SW480 (cell line): ENCODE measurements around the gene PAQR4.
"Not testable (repeated sequence)": the region's sequence is repeated elsewhere in the genome, so short reads cannot be mapped to it uniquely, and the experiment has no call there.

Experiments used
- DNase-seq: peaks from one replicate; pipeline ENCODE4 v3.0.0-alpha.2; 2016; ENCODE audit warnings: low spot score

Gene PAQR4

DNA sequence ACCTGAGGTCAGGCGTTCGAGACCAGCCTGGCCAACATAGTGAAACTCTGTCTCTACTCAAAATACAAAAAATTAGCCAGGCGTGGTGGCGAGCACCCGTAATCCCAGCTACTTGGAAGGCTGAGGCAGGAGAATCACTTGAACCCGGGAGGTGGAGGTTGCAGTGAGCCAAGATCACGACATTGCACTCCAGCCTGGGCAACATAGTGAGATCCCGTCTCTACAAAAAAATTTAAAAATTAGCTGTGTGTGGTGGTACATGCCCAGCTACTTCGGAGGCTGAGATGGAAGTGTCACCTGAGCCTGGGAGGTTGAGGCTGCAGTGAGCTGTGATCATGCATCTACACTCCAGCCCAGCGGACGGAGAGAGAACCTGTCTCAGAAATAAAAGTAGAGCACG lies 25.4 kb upstream of the PAQR4 start:
- DNase-seq = not testable (repeated sequence)

DNA sequence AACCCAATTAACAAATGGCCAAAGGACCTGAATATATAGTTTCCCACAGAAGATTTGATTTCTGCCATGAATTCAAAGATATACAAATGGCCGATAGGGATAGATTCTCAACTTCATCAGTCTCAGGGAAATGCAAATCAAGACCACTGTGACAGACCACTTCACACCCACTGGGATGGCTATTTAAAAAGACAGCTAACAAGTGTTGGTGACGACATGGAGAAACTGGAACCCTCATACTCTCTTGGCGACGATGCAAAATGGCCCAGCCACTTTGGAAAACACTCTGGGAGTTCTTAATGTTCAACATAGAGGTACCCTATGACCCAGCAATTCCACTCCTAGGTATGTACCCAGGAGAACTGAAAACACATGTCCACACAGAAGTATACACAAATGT lies 22.5 kb upstream of the PAQR4 start:
- no peak for DNase-seq

DNA sequence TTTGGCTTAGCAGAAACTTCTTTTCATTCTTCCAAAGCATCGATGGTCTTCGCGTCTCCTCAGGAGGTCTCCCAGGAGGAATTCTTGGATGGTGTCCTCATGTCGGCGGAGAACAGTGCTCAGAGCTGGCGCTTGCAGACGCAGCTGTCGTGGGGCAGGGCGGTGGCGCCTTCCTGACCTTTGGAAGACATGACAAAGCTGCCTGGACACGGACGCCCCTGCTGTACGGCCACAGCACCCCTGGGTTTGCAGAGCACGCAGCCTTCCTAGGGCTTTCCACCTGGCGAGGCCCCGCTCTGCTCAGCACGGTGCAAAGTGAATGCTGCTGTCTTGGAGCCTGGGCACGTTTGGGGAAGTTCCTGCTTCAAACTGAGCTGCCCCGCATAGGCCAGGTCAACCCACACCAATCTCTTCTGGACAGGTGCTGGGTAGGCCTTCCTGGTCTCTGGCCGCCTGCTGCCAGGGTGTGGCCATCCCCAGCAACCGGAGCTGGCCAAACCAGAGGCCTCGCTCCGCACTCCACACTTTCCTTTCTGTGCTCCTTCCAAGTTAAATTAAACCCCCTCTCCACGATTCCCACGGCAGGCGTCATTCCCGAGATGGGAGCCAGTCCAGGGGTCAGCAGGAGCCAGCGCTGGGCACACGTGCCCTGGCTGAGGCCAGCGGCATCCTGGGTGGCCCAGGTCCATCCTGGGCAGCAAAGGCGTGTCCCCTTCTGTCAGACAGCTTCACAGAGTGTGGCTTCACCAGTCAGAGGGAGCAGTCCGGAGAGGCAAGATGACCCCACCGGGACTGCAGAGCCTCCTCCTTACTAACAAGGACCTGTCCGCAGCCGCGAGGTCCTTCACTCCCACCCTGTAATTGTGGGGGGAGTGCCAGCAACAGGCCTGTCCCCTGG lies 20.1 kb upstream of the PAQR4 start:
- DNase-seq = no peak

DNA sequence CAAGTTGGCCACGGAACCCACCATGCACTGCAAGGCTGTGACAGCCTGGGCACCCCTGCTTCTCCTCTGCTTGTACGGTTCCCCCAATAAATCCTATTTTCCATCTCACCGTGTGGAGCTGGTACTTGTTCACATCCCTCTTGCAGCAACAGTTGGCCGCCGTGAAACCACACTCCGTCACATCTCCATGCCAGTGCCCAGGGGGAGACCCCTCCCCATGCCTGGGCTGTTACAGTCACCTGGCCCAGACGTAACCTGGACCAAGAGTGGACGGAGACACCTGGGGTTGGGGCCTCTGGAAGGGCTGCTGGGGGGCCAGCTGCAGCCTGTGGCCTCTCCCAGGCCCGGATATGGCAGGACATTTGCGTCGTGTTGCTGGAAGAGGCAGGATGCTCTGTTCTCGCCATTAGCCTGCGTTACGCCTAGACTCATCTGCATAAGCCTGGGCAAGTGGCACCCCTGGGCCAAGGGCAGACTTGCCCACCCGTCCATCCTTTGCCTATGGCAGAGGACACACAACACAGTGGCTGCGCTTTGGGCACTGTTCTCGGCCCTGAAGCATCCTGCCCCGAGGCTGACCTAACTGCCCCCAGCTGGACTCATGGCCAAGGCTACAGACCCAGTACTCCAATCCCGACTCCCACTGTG lies 19.3 kb upstream of the PAQR4 start:
- DNase-seq = no peak

DNA sequence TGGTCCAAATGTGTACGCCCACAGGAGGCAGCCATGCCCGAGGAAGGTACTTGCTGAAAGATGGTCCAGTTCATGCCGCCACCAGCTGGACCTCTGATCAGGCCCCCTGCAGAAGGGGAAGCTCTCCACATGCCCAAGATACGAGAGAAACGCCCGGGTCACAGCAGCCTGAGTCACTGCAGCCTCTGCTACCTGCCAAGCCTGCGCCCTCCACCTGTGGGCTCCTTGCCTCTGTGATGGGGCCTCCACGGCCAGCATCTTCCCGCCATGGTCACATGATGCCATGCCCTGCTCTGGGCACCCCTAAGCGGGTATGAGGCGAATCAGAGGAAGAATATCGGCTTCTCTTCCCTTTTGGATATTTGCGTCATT lies 18.8 kb upstream of the PAQR4 start:
- DNase-seq = no peak

DNA sequence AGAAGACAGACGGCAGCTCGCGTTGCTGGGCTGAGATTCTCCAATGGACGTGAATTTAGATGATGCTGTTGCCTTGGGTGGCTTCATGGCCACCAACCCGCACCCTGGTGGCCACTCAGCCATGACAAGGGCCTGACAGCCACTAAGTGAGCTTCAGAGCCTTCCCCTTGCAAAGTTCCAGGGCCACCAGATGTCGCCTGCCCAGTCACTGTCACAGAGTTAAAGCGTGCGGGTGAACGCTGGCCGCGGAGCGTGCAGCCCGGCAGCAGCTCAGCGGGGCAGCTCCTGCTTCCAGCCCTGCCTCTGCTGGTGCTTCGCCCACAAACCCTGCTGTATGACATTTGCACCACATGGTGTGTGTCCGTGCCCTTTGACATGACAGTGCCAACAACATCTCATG lies 18.4 kb upstream of the PAQR4 start:
- DNase-seq = no peak

DNA sequence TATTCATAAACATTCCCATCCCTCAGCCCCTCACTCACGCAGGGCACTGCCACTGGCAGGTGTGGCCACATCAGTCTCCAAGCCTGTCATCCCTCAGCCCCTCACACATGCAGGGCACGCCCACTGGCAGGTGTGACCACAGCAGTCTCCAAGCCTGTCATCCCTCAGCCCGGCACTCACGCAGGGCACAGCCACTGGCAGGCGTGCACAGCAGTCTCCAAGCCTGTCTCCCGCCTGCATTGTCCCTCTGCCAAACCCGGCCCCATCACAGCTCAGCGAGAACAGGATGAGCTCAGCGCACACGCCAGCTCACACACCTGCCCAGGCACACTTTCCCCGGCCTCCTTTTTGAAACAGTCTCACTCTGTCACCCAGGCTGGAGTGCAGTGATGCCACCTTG lies 16.5 kb upstream of the PAQR4 start:
- peak; percentile 49 for DNase-seq

DNA sequence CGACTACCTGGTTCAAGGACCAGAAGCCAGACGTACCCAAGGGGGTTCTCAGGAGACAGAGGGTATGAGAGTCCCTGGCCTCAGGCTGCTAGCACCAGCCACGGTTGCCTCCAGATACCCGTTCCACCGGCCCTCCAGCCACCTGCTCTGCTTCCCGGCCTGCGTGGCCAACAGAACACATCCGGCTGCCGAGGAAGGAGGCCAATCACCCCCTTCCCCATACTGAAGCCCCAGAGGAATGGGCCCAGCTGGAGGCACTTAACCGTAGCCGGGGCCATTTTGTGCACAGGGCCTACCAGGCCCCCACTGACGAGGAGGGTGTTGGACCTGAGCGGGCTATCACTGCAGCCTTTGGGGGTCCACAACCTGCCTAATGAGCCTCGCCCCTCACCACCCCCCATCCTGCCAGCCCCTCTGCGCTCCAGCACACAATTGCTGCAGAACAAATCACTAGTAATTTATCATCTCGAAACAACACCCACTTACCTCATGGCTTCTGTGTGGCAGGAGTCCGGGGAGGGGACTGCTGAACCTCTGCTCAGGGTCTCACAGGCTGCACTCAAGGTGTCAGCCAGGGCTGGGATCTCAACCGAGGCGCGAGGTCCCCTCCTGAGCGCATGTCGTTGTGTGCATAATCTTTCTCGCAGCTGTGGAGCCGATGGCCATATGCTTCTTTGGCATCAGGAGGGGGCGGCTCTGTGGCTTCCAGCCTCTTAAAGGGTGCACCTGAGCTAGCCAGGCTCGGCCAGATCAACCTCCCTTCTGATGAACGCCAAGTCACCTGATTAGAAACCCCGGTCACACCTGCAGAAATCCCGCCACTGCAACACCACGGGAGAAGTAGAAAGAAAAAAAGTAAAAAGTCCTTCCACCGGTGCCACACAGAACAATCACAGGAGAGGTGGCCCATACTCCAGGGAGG lies 15.2 kb upstream of the PAQR4 start:
- DNase-seq = no peak

DNA sequence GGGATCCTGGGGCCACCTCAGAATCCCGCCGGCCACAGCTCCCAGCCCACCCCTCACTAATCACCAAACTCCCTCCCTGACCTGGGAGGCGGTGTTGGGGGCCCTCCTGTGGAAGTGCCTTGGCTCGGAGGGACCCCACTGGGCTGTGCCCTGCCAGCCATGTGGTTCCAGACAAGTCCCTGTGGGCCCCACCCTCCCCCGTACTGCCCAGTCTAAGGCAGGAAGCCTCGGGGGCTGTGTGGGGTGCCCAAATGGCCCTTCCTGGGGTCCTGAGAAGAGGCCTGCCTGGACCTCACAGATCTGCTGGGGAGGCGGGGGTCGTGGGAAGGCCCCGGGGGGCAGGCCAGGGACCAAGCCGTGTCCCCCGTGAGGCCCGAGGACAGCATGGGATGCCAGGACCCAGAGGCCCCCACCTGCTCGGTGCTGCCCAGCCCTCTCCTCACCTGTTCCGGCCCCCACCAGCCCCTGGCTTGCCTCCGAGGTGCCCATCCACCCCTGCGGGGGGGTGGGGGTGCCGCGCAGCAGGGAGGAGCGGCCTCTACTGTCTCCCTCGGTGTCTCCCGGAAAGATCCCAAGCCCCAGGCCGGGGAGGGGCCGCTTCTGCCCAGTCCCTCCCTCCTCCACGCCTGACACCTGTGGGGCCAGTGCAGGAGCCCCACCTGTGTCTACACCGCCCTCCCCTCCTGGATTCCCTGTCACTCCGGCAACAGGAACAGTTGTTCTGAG lies 14.3 kb upstream of the PAQR4 start:
- no peak for DNase-seq

DNA sequence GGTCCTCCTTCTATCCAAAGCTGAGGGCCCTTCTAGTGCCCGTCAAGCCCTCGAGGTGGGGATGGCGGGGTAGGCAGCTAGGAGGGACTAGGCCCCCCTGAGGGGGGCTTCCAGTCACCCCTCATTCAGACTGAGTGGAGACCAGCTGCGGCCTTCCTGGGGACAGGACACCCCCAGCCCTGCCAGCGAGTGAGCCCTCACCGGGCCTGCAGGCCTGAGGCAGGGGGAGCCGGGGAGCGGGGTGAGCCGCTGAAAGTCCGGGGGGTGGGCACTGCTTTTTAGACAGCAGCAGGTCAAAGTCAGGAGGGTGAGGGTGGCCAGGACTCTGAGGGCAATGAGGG lies 13.7 kb upstream of the PAQR4 start:
- no peak for DNase-seq

DNA sequence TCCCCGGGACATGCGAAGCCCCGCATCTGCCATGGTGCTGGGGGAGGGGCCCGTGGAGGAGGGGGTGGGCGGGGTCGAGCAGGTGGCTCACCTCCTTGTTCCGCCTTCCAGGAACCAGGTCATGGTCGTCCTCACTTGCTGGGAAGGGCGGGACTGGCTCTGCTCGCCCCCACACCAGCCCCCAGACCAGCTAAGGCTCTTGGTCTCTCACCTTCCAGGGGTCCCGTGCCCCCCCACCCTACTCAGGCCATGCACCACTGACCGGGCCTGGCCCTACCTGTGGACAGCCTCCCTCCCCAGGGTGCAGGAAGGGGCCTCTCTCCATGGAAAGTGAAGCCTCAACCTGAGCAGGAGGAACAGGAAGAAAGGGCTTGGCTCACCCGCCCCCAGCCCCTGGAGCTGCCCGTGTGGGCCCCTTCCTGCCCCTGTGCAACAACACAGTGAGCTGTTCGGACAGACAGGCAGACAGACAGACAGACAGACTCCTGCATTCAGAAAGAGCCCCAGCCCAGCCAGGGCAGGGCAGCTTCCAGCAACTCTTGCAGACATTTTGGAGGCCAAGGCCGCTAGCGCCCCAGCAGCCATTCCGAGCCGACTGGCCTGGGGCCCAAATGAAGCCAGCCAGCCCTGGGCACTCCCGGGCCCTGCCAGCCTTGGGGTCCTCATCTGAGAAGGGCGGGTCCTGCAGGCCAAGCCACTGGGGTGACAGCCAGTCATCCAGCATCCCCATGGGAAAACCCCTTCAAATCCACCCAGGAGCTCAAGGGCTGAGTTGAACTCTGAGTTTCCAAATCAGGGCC lies 13.2 kb upstream of the PAQR4 start:
- DNase-seq = no peak

DNA sequence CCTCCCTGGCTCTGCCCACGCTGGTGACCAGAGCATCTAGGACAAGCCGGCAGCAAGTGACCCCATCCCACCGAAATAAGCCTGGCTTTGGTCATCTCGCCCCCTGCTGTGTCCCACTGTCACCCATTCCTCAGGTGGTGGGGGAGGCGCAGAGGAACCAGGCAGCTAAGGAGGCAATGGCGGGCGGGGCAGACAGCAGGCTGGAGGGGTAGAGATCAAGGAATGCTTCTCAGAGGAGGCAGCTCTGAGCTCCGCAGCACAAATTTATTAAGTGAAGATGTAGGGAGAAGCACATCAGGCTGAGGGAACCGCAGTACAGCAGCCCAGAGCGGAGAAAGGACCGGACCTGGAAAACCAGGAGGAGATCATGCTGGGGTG lies 12.6 kb upstream of the PAQR4 start:
- DNase-seq = no peak

DNA sequence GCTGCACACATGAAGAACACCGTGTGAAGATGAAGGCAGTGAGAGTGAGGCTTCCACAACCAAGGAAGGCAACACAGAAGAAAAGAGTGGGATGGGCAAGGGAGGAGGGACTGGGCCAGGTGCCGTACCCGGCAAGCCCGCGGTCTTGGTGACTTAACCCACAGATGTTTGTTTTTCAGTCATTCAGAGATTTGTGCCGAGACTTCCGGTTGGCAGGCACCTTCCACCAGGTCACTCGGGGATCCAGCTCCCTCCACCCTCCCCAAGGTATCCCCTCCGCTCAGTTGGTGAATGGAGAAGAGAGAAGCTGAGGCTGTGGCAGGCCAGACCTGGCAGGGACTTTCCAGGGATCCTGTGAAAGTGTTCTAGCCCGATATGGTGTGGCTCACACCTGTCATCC lies 9.9 kb upstream of the PAQR4 start:
- no peak for DNase-seq

DNA sequence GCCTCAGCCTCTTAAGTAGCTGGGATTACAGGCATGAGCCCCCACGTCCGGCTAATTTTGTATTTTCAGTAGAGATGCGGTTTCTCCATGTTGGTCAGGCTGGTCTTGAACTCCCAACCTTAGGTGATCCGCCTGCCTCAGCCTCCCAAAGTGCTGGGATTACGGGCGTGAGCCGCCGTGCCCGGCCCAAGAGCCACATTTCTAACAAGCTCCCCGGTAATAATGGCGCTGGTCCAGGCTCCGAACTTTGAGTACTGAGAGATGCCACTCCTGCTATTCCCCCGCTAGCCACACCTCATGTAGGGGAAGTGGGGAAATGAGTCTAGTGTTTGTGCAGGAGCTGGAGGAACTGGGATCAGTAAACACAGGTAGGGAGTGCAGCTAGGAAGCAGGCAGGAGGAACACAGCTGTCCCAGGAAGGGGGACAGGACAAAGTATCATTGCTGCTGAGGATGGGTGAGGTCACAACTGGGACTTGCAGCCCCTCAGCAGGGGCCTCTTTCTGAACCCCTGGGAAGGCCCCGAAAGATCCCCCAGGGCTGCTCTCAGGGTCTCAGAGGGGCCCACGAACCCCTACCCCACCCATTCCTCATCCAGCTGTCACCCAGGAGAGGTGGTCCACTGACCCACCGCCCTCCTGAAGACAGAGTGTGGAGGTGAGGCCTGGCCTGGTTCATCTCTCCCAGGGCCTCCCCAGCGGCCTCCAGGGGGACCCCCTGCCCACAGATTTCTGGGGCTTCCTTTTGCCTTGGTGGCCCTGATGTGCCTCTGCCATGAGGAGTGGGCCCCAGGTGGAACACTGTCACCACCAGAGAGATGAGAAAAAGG lies 8.8 kb upstream of the PAQR4 start:
- DNase-seq = no peak

DNA sequence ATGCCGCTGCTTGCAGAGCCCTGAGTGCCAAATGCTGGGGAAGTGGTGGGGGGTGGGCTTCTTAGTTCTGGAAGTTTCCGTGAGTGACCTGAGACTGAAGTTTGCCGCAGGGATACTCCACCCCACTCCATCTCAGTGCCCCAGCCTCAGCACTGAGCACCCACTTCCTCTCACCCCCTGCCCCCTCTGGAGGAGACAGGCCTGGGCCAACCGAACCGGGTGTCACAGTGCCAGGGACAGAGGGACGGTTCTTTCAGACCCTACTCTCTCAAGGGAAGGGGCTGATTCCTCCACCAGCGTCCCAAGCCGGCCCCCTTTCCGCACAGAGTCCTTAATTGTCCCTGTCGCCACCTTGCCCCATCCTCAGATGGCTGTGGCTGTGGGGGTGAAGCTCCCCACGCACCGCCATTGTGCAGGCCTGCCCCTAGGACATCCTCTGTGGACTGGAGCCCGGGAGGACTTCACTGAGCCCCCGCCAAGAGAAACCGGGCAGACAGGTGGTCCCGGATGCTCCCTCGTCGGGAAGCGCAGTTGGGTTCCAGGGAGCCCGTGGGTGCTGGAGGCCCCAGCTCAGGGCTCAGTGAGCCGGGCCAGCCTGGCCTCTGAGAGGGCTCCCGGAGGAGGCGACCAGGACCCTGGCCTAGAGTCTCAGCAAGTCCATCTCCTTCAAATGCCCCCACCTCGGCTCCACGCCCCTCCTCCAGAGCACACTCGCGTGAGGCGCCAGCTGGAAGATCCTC lies 6.6 kb upstream of the PAQR4 start:
- no peak for DNase-seq

DNA sequence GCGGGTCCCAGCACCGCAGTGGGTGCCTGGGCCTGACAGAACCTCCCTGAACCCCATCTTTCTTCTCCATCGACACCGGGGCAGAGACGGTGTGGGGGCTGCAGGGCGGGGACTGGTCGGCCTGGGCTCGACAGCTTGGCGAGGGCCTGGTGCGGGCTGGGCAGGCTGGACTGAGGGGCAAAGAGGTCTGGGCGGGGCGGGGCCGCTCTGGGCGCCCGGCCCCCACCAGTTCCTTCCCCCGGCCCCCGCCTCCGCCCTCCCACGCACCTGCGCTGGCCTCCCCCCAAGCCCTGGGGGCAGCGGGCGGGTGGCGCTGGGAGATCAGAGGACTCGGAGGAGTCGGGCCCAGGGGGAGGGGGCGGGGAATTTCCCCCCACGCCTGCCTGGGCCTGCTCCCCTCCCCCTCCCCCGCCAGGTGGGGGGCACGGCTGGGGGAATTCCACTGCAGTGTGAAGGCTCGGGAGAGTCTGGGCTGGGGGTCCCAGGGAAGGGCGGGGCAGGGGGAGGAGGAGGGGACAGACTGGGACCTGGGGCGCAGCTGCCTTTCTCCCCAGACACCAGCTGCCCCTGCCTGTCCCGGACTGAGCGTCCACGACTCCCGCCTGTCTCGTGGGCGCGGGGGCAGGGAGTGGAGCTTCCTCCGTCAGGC lies 6.0 kb upstream of the PAQR4 start:
- DNase-seq = no peak

DNA sequence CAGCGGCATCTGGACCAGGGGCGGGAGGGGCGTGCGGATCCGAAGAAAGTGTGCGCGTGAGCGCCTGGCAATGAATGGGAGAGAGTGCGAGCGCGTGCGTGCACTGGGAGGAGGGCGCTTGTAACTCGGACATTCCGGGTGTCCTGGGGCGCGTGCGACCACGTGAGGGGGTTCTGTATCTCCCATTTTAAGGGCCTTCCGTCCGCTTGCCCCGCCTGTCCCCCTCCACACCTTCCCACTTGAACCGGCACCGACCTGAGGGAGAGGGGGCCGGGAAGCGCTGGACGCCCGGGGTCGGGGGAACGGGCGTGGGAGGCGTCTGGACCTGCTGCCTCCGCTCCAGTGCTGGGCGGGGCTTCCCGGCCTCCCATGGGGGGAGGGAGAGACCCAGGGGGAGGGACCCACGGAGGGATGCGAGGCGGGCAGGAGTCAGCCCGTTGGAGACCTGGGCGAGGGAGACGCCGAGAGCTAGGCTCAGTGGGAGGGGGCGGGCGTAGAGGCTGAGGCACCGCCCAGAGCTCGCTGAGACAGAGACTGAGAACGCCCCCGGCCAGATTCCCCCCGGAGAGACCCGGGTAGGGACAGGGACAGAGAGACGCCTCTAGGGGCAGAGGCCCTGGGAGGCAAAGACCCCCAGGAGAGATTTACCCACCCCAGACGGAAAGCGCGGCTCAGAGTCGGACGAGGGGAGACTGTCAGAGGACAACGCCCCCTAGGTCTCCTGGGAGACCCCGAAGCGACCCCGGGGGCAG lies 5.2 kb upstream of the PAQR4 start, which contains the start of gene KREMEN2:
TSS of gene KREMEN2 (plus strand) at position 553 of the 752 bp plus-strand sequence. CDS start 246 bp downstream, outside the sequence.
- peak; percentile 81 for DNase-seq
